Astrocyte (in vitro differentiated cells and primary cell): Measurements from ENCODE around the gene EARS2. TPM values are rescaled to one million over a fixed set of nuclear protein-coding genes. Genes with fewer than 3 reads are reported as not detected.

ENCODE experiments used
- DNase-seq: peaks from one replicate; pipeline ENCODE4 v3.0.0-alpha.2; 2010; ENCODE audit warnings: low read depth
- FAIRE-seq: peaks from 2 replicates; lab custom pipeline; 2011; peaks lifted over from hg19 to GRCh38; lab: Jason Lieb, UNC
- H2AFZ ChIP-seq: 2 replicates; pipeline ENCODE4 v1.6.0; 2012; ENCODE audit warnings: low read depth, low read length, inconsistent platforms
- H3K27ac ChIP-seq: 2 replicates; pipeline ENCODE4 v1.5.1; 2011; ENCODE audit warnings: low read depth, low read length, inconsistent platforms
- H3K27me3 ChIP-seq: 2 replicates; pipeline ENCODE4 v1.6.0; 2011; ENCODE audit warnings: low read length, inconsistent platforms; ENCODE audit not compliant: insufficient read depth
- H3K36me3 ChIP-seq: 2 replicates; pipeline ENCODE4 v1.5.1; 2011; ENCODE audit warnings: low read length, inconsistent platforms; ENCODE audit not compliant: insufficient read depth
- H3K4me1 ChIP-seq: 2 replicates; pipeline ENCODE4 v1.5.1; 2011; ENCODE audit warnings: low read length, inconsistent platforms; ENCODE audit not compliant: insufficient read depth
- H3K4me2 ChIP-seq: 2 replicates; pipeline ENCODE4 v1.6.0; 2012; ENCODE audit warnings: low read length, inconsistent platforms
- H3K4me3 ChIP-seq: 2 replicates; pipeline ENCODE4 v1.5.1; 2011; ENCODE audit warnings: low read depth, mild to moderate bottlenecking, low read length, inconsistent platforms; ENCODE audit not compliant: insufficient read depth
- H3K79me2 ChIP-seq: 2 replicates; pipeline ENCODE4 v1.6.0; 2012; ENCODE audit warnings: mild to moderate bottlenecking, low read length, inconsistent platforms; ENCODE audit not compliant: insufficient read depth
- H3K9ac ChIP-seq: 2 replicates; pipeline ENCODE4 v1.6.0; 2012; ENCODE audit warnings: mild to moderate bottlenecking, low read length, inconsistent platforms
- H3K9me3 ChIP-seq: 2 replicates; pipeline ENCODE4 v1.5.1; 2012; ENCODE audit warnings: low read depth, mild to moderate bottlenecking, low read length, inconsistent platforms; ENCODE audit not compliant: insufficient read depth
- H4K20me1 ChIP-seq: 2 replicates; pipeline ENCODE4 v1.6.0; 2012; ENCODE audit warnings: low read length, inconsistent platforms; ENCODE audit not compliant: insufficient read depth
- H3K27ac Mint-ChIP-seq: one replicate; pipeline ENCODE4 v1.8.0; 2021; ENCODE audit warnings: mild to moderate bottlenecking, mixed read lengths; ENCODE audit not compliant: unreplicated experiment
- H3K27me3 Mint-ChIP-seq: one replicate; pipeline ENCODE4 v1.8.0; 2021; ENCODE audit warnings: low read depth, mixed read lengths; ENCODE audit not compliant: unreplicated experiment
- H3K36me3 Mint-ChIP-seq: one replicate; pipeline ENCODE4 v1.8.0; 2021; ENCODE audit warnings: low read depth, mixed read lengths; ENCODE audit not compliant: unreplicated experiment
- H3K4me1 Mint-ChIP-seq: one replicate; pipeline ENCODE4 v1.8.0; 2021; ENCODE audit warnings: low read depth, mixed read lengths; ENCODE audit not compliant: unreplicated experiment
- H3K4me3 Mint-ChIP-seq: one replicate; pipeline ENCODE4 v1.8.0; 2021; ENCODE audit warnings: mild to moderate bottlenecking, moderate library complexity, mixed read lengths; ENCODE audit not compliant: unreplicated experiment
- H3K9me3 Mint-ChIP-seq: one replicate; pipeline ENCODE4 v1.8.0; 2021; ENCODE audit warnings: mild to moderate bottlenecking, mixed read lengths; ENCODE audit not compliant: unreplicated experiment
- EZH2 ChIP-seq: IDR thresholded peaks from 2 replicates; pipeline ENCODE4 v1.6.1; 2012; ENCODE audit warnings: mild to moderate bottlenecking, low read length, inconsistent platforms; ENCODE audit not compliant: insufficient read depth
- total RNA-seq: library from RNA; stranded (reverse); gene quantifications from 2 replicates; pipeline ENCODE4 v1.2.1, GENCODE V29; 2021
- TF ChIP-seq, protein P1 (sequence below): IDR thresholded peaks from 2 replicates; pipeline ENCODE4 v1.5.1; 2011; ENCODE audit warnings: low read depth, mild to moderate bottlenecking, inconsistent platforms, low read length, moderate library complexity; ENCODE audit not compliant: insufficient read depth

The EARS2 gene
- total RNA-seq, 1 donor from 2014 or later = 19.4 TPM

DNA sequence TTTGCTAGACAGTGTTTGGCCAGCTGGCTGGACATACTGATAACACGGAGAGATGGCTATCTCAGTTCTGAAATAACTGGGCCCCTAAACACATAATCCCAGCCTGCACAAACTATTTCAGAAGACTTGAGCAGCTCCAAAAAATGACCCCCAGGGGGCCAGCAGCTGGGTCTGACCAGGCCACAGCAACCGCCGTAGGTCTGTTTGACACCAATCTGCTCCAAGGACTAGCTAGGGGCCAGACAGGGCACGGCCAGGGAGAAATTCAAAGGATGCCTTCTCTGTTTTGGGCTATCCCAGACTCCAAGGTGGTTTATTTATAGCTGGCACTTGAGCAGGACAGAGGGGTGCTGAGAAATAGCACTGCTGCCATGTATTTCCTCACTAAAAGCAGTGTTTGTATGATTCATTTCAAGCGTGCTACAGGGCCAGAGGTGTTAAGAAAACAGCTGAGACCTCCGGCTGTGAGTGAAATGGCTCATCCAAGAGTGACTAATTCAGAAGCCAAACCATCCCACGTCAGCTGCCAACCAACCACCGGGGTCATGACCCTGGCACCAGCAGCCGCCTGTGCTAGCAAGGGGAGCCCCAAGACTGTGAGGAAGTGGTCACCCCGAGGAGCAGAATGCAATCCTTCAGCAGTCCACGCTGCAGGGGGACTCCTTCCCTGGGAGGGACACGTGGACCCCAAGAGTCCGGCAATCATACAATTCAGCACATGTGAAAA is 52.5 kb downstream of the EARS2 start:
- Histone ChIP-seq H3K27me3 (no peaks in the 10 kb centered on the region), H3K27ac (peak overlapping the region; percentile 71), H3K4me3 (peak overlapping the region; percentile 20), H2AFZ (no peak overlapping the region), H3K4me2 (peak overlapping the region; percentile 76), H3K4me1 (peaks cover 39% of the 10 kb centered on the region), H3K79me2 (peaks cover 70% of the 10 kb centered on the region), H3K9ac (peak overlapping the region; percentile 52), H4K20me1 (peaks cover 92% of the 10 kb centered on the region), H3K9me3 (no peaks in the 10 kb centered on the region), H3K36me3 (no peaks in the 10 kb centered on the region)
- H3K27ac Mint-ChIP-seq = peak overlapping the region; percentile 94
- FAIRE-seq = peak; percentile 43
- H3K36me3 Mint-ChIP-seq = peaks cover 14% of the 10 kb centered on the region
- no peaks in the 10 kb centered on the region for H3K27me3 Mint-ChIP-seq
- peaks cover 3% of the 10 kb centered on the region for H3K9me3 Mint-ChIP-seq
- peak; percentile 93 for DNase-seq
- H3K4me1 Mint-ChIP-seq = peaks cover 52% of the 10 kb centered on the region
- no peak overlapping the region for H3K4me3 Mint-ChIP-seq
- TF ChIP-seq EZH2 = no peak
- TF ChIP-seq, protein P1, sequence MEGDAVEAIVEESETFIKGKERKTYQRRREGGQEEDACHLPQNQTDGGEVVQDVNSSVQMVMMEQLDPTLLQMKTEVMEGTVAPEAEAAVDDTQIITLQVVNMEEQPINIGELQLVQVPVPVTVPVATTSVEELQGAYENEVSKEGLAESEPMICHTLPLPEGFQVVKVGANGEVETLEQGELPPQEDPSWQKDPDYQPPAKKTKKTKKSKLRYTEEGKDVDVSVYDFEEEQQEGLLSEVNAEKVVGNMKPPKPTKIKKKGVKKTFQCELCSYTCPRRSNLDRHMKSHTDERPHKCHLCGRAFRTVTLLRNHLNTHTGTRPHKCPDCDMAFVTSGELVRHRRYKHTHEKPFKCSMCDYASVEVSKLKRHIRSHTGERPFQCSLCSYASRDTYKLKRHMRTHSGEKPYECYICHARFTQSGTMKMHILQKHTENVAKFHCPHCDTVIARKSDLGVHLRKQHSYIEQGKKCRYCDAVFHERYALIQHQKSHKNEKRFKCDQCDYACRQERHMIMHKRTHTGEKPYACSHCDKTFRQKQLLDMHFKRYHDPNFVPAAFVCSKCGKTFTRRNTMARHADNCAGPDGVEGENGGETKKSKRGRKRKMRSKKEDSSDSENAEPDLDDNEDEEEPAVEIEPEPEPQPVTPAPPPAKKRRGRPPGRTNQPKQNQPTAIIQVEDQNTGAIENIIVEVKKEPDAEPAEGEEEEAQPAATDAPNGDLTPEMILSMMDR = no peak

DNA sequence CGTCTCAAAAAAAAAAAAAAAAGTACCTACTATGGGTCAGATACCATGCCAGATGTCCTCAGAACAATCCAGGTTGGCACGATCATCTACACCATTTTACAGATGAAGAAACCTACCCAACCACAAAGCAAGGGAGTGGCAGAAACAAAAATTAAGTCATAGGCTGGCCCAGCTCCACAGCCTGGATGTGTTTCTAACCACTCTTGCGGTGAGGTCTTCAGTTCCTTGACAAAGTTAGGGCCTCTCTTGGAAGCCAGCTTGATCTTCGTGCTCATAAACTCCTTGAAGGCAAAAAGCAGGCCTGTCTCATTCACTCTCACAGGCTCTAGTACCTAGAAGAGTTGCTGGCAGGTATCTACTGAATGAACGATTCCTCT is 53.1 kb downstream of the EARS2 start:
- H3K36me3 Mint-ChIP-seq = peaks cover 14% of the 10 kb centered on the region
- no peak overlapping the region for H3K4me3 Mint-ChIP-seq
- H3K79me2 ChIP-seq = peaks cover 69% of the 10 kb centered on the region
- H3K4me2 ChIP-seq = peak overlapping the region; percentile 76
- H2AFZ ChIP-seq = no peak overlapping the region
- peak overlapping the region; percentile 71 for H3K27ac ChIP-seq
- peak overlapping the region; percentile 52 for H3K9ac ChIP-seq
- peak overlapping the region; percentile 94 for H3K27ac Mint-ChIP-seq
- peaks cover 34% of the 10 kb centered on the region for H3K4me1 ChIP-seq
- no peaks in the 10 kb centered on the region for H3K36me3 ChIP-seq
- H3K27me3 Mint-ChIP-seq = no peaks in the 10 kb centered on the region
- H4K20me1 ChIP-seq = peaks cover 92% of the 10 kb centered on the region
- H3K27me3 ChIP-seq = no peaks in the 10 kb centered on the region
- peak overlapping the region; percentile 18 for H3K4me3 ChIP-seq
- H3K4me1 Mint-ChIP-seq = peaks cover 52% of the 10 kb centered on the region
- no peak for TF ChIP-seq EZH2
- TF ChIP-seq, protein P1 = no peak
- no peaks in the 10 kb centered on the region for H3K9me3 ChIP-seq
- H3K9me3 Mint-ChIP-seq = peaks cover 3% of the 10 kb centered on the region
- DNase-seq = peak; percentile 87
- FAIRE-seq = no peak

DNA sequence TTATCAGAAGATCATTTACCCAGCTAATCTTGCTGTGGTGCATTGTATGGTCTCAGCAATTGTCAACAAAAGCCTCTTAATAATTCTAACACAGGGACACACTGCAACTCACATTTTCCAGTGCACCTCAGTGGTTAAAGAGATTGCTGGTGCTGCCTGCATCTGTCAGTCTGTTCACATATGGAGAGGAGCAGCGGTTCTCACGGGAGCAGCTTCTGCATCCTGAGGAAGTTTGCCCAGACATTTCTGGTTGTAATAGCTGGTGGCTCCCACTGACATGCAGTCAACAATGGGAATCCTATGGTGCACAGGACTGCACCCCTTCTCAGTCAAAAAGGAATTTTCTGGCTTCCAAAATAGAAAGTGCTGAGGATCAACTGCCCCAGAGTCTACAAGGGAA is 54.7 kb downstream of the EARS2 start:
- Histone ChIP-seq H3K9ac (no peak overlapping the region), H3K4me3 (no peak overlapping the region), H3K9me3 (no peaks in the 10 kb centered on the region), H3K36me3 (no peaks in the 10 kb centered on the region), H3K27me3 (no peaks in the 10 kb centered on the region), H3K79me2 (peaks cover 69% of the 10 kb centered on the region), H3K4me1 (peaks cover 27% of the 10 kb centered on the region), H3K27ac (no peak overlapping the region), H2AFZ (no peak overlapping the region), H4K20me1 (peaks cover 93% of the 10 kb centered on the region), H3K4me2 (no peak overlapping the region)
- Mint-ChIP-seq H3K9me3 (no peaks in the 10 kb centered on the region), H3K27ac (peak overlapping the region; percentile 14), H3K36me3 (peaks cover 11% of the 10 kb centered on the region), H3K27me3 (no peaks in the 10 kb centered on the region), H3K4me3 (no peak overlapping the region), H3K4me1 (peaks cover 48% of the 10 kb centered on the region)
- TF ChIP-seq EZH2 = no peak
- TF ChIP-seq, protein P1 = no peak
- DNase-seq (no peak), FAIRE-seq (no peak)
